ENCODE results near the gene ADAM30. TPM values are rescaled to one million over a fixed set of nuclear protein-coding genes. Genes with fewer than 3 reads are reported as not detected.

The ADAM30 gene
- total RNA-seq, 1 experiment from 2014 or later, result not detected

GRCh38 chr1:119902775-119903442, 6.6 kb upstream of the ADAM30 start:
- H3K36me3 ChIP-seq (ENCODE audit: control insufficient read depth, insufficient read depth, low read length), result no peaks in the 10 kb centered on the region
- ATAC-seq (no peak), DNase-seq (ENCODE audit: low read depth, low spot score) (no peak)
- intact Hi-C loops (cut with micrococcal nuclease; ENCODE audit: unreplicated experiment), result no loop called here
- no peaks in the 10 kb centered on the region for H3K9me3 ChIP-seq (ENCODE audit: control insufficient read depth, insufficient read depth, low read depth, low read length)
- in situ Hi-C loops (cut with HindIII; ENCODE audit: low pct_unique_long_range_greater_than_20kb, low sequenced_read_pairs), result no loop called here
- no peak overlapping the region for H3K4me3 ChIP-seq (ENCODE audit: low read depth in 2 of 2, low read length in 2 of 2)
- H3K4me1 ChIP-seq (ENCODE audit: control insufficient read depth, insufficient read depth, low read length), result no peaks in the 10 kb centered on the region
- ChIA-PET CTCF (no interaction called here), POLR2A (no interaction called here)
- peaks cover 32% of the 10 kb centered on the region for H3K27me3 ChIP-seq (ENCODE audit: control insufficient read depth, insufficient read depth, low read length)
- no TSS peak for BruUV-seq (replicated peaks)
- H3K27ac ChIP-seq (ENCODE audit: low read length), result no peak overlapping the region
- TF ChIP-seq REST (IDR thresholded peaks at IDR 0.05; ENCODE audit: insufficient read depth in 1 of 2, low read depth in 2 of 2, low read length in 1 of 2), result no peak
- TF ChIP-seq TCF7L2 (IDR thresholded peaks at IDR 0.05; ENCODE audit: low read depth, low read length), result no peak
- TF ChIP-seq POLR2AphosphoS5 (IDR thresholded peaks at IDR 0.05; ENCODE audit: low read depth, low read length), result no peak
- TF ChIP-seq CTCF (IDR thresholded peaks at IDR 0.05), result no peak
- TF ChIP-seq SIN3A (IDR thresholded peaks at IDR 0.05; ENCODE audit: borderline replicate concordance, insufficient read depth, low read depth, low read length), result no peak

GRCh38 chr1:119898981-119899720, 2.8 kb upstream of the ADAM30 start:
- TF ChIP-seq POLR2AphosphoS5 (IDR thresholded peaks at IDR 0.05; ENCODE audit: low read depth, low read length), result no peak
- TF ChIP-seq REST (IDR thresholded peaks at IDR 0.05; ENCODE audit: insufficient read depth in 1 of 2, low read depth in 2 of 2, low read length in 1 of 2), result no peak
- no peak for TF ChIP-seq SIN3A (IDR thresholded peaks at IDR 0.05; ENCODE audit: borderline replicate concordance, insufficient read depth, low read depth, low read length)
- no peak for TF ChIP-seq CTCF (IDR thresholded peaks at IDR 0.05)
- no peak for TF ChIP-seq TCF7L2 (IDR thresholded peaks at IDR 0.05; ENCODE audit: low read depth, low read length)
- no peaks in the 10 kb centered on the region for H3K9me3 ChIP-seq (ENCODE audit: control insufficient read depth, insufficient read depth, low read depth, low read length)
- in situ Hi-C loops (cut with HindIII; ENCODE audit: low pct_unique_long_range_greater_than_20kb, low sequenced_read_pairs) (no loop called here), intact Hi-C loops (cut with micrococcal nuclease; ENCODE audit: unreplicated experiment) (no loop called here)
- peaks cover 26% of the 10 kb centered on the region for H3K27me3 ChIP-seq (ENCODE audit: control insufficient read depth, insufficient read depth, low read length)
- BruUV-seq (replicated peaks), result no TSS peak
- no peak for ATAC-seq
- no peak overlapping the region for H3K27ac ChIP-seq (ENCODE audit: low read length)
- no peaks in the 10 kb centered on the region for H3K4me1 ChIP-seq (ENCODE audit: control insufficient read depth, insufficient read depth, low read length)
- H3K4me3 ChIP-seq (ENCODE audit: low read depth in 2 of 2, low read length in 2 of 2), result no peak overlapping the region
- H3K36me3 ChIP-seq (ENCODE audit: control insufficient read depth, insufficient read depth, low read length), result no peaks in the 10 kb centered on the region
- ChIA-PET POLR2A (no interaction called here), CTCF (no interaction called here)
- no peak for DNase-seq (ENCODE audit: low read depth, low spot score)
